GM12865 (cell line): ENCODE results near the gene MCF2L.

Experiments used
- DNase-seq: peaks from one replicate; pipeline ENCODE4 v3.0.0; 2010; ENCODE audit warnings: low read depth
- H3K4me3 ChIP-seq: 2 replicates; pipeline ENCODE4 v1.5.1; 2011; ENCODE audit warnings: mild to moderate bottlenecking, low read depth, low read length, control low read depth
- CTCF ChIP-seq: IDR thresholded peaks from 2 replicates; pipeline ENCODE4 v1.5.1; 2011; ENCODE audit warnings: low read length, control low read depth, low read depth, inconsistent platforms; ENCODE audit not compliant: insufficient read depth; ENCODE audit errors: missing control alignments

The MCF2L gene

GRCh38 chr13:113090806-113091205, 121.8 kb downstream of the MCF2L start:
- TF ChIP-seq CTCF: no peak
- no peak overlapping the region for H3K4me3 ChIP-seq
- DNase-seq: no peak

DNA sequence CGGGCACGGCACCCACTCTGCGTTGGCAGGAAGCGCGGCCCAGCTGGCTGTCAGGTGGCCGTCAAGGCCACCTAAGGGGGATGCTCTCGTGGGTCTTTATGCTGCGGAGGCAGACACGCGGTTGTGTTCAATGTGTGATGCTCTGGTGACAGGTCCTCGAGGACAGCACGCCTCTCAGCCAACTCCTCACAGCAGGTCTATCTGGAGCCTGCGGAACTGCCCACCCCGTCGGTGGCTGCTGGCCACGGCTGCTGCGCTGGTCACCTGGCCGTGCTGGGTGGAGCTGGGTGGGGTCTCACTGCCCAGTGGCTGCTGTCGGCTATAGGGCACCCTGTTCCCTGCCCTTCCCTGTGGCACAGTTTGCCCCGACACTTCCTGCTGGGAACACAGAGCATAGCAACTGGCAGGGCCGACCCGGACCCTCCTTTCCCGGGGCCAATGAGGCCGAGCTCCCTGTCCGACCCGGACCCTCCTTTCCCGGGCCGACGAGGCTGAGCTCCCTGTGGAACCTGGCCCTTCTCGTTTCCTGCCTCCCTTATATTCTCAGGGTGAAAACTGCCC, 122.3 kb downstream of the MCF2L start:
- no peak for TF ChIP-seq CTCF
- no peak overlapping the region for H3K4me3 ChIP-seq
- no peak for DNase-seq

GRCh38 chr13:113091891-113092775, 123.1 kb downstream of the MCF2L start:
- DNase-seq: no peak
- H3K4me3 ChIP-seq: no peak overlapping the region
- TF ChIP-seq CTCF: no peak

- no peak for TF ChIP-seq CTCF
- no peak for DNase-seq
- H3K4me3 ChIP-seq: no peak overlapping the region
These were observed 124.0 kb downstream of the MCF2L start for GRCh38 chr13:113092776-113093579.

DNA sequence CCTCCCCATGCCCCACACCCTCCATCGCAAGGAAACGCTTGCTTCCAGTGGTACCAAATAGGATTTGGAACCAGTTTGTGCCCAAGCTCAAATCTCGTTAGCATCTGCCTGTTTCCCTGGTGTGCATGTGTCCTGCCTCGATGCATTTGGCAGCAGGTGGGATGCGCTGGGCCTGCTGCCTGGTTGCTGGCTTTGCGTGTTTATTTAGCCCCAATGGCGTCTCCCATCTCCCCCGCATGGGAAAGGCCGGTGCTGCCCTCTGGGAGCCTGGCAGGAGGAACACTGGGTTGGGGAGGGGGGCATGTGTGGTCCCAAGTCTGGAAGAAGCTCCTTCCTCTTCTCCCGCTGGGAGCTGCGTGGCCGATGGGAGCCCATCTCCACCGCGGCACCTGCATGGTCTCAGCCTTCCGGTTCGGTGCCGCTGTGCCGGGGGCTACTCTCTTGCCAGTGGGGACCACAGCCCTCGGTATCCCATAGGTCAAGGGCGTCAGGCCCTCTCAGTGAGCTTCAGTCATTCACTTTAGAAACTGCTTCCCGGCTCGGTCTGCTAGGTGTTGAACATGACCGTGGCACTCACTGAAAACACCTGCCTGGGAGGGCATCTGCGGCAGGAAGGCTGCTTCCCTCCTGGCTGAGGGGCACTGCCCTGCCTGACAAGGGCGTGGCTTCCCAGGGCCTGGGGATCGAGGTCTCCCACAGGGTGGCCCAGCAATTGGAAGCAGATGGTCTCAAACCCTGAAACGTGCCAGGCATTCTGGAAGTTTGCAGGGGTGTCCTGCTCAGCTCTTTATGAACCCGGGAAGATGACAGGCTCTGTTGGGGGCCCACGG, 124.8 kb downstream of the MCF2L start:
- TF ChIP-seq CTCF: no peak
- no peak for DNase-seq
- H3K4me3 ChIP-seq: no peak overlapping the region

DNA sequence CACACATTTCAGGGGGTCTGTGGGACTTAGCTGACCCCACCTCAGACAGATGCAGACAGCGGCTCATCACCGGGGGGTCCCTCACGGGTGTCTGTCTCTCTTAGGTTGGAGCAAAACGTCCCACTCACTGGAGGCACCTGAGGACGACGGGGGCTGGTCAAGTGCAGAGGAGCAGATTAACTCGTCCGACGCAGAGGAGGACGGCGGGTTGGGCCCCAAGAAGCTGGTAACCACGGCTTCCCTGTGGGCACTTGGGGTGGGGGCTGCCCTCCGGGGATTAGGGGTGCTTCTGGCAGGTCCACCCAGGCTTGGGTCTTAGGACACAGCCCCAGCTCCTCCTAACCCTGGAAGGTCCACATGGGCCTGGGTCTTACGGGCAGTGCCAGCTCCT, 125.4 kb downstream of the MCF2L start:
- no peak for DNase-seq
- no peak overlapping the region for H3K4me3 ChIP-seq
- TF ChIP-seq CTCF: no peak
